ENCODE measurements around the gene R3HDM2.
"Not testable (repeated sequence)": the region's sequence is repeated elsewhere in the genome, so short reads cannot be mapped to it uniquely, and the experiment has no call there.

Gene R3HDM2

GRCh38 chr12:57377103-57377840 is 53.6 kb downstream of the R3HDM2 start:
- no peak for DNase-seq (ENCODE audit: low read depth)

DNA sequence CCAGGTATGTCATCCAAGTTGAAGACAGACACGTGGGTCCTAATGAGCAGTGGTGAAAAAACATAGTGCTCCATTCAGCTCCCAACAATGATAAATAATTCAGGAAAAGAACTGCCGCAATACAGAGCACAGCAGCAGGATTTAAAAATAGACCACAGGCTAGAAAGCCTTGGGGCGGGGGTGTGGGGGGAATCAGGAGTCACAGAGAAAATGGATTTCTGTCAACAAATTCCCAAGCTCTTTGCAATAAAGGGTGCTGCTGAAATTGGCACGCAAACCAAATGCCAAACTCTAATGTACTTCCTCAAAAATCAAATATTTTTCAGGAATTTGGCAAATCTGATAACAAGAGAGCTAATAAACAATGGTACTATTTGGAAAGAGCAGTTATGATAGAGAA is 58.6 kb downstream of the R3HDM2 start:
- no peak for DNase-seq (ENCODE audit: low read depth)

DNA sequence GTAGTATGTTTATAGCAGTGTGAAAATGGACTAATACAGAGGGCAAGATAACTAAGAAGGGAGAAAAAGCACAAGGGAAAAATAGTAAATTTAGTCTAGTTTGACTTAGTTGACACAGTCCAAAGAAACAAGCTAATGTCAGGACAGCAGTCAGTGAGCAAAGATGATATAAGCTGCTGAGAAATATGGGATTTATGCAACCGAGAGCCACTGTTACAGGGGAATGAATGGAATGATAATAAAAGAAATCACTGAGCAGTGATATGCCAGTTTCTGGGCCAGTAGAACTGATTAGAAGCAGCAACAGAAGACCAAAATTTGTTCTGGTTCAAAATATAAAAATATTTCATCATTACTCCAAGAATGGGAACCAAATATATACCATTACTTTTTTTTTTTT is 60.1 kb downstream of the R3HDM2 start:
- no peak for DNase-seq (ENCODE audit: low read depth)

GRCh38 chr12:57370072-57370471 is 60.8 kb downstream of the R3HDM2 start:
- no peak for DNase-seq (ENCODE audit: low read depth)

GRCh38 chr12:57369202-57369601 is 61.6 kb downstream of the R3HDM2 start:
- DNase-seq (ENCODE audit: low read depth): no peak

DNA sequence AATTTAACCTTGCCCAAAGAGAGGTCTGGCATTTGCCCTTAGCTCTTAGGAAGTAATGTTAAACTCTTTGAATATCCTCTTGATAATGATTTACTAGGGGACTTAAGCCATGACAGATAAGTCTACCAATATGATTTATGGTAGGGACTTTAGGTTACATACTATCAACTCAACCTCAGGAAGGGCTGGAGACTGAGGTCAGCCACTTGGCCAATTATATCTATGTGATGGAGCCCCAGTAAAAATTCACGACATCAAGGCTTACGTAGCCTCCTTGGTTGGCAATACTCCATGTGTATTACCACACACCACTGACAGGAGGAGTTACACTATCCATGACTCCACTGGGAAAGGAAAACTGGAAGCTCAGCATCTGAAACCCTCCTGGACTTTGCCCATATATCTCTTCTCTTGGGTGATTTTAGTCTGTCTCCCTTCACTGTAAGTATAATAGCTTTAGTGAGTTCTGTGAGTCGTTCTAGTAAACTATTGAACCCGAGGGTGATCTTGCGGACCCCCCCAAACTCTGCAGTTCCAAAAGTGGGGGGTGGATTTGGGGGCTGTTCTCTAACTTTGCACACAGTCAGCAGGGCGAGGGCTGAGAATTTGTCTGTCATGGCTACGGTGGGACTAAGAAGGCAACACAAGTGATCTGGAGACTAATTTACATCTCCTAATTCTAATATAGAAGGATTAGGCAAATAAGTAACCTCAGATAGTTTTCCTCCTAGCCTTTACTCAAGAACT is 62.3 kb downstream of the R3HDM2 start:
- DNase-seq (ENCODE audit: low read depth): no peak

DNA sequence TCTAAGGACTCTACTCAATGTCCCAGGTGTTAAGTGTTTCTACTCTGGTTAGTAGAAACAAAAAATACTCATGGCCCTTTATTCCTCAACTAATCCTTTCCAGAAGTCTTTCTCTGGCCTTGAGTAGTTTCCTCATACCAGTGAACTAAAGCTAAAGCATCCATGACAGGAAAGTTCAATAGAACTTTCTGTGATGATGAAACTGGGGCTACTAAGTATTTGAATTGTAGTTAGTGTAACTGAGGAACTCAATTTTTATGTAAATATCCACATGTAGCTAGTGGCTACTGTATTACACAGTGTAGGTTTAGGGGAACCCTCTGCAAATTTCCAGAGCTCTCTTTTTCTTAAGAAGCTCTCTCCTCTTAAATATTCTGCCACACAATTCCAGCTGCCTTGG is 63.7 kb downstream of the R3HDM2 start:
- no peak for DNase-seq (ENCODE audit: low read depth)

- DNase-seq (ENCODE audit: low read depth): no peak
Observed at GRCh38 chr12:57366315-57366714, 64.5 kb downstream of the R3HDM2 start.

GRCh38 chr12:57364156-57364555 is 66.7 kb downstream of the R3HDM2 start:
- not testable (repeated sequence) for DNase-seq (ENCODE audit: low read depth)

DNA sequence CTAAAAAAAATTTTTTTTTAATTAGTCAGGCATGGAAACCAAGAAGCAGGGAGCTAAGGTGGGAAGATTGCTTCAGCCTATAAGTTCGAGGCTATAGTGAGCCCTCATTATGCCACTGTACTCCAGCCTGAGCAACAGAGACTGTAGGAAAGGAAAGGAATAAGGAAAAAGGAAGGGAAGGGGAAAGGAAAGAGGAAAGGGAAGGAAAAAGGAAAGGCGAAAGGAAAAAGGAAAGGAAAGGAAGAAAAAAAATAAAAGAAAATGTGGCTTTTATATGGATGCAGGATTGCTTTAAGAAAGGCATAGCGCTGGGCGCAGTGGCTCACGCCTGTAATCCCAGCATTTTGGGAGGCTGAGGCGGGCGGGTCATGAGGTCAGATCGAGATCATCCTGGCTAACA is 70.4 kb downstream of the R3HDM2 start:
- DNase-seq (ENCODE audit: low read depth): no peak

DNA sequence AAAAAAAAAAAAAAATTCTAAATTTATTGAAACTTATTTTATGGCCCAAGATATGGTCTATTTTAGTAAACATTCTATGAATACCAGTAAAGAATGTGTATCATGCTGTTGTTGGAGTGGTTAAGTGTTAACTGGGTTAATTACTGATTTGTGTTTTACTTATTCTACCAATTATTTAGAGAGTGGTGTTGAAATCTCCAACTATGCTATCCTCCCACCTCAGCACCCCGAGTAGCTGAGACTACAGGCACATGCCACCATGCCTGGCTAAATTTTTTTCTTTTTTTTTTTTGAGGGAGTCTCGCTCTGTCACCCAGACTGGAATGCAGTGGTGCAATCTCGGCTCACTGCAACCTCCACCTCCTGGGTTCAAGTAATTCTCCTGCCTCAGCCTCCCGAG is 72.2 kb downstream of the R3HDM2 start:
- DNase-seq (ENCODE audit: low read depth): no peak

DNA sequence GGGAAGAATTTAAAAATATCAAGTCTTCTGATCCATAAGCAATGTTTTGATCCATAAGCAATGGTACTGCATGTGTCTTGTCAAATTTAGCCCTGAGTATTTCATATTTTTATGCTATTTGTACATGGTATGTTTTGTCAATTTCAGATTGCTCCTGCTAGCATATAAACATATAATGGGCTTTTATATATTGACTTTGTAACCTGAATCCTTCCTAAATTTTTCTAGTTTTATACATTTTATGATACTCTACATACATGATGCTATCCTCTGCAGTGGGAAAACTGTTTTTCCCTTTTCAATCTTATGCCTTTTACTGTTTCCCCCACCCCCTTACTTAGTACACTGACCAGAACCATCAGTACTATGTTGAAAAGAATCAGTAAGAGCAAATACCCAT is 75.1 kb downstream of the R3HDM2 start:
- no peak for DNase-seq (ENCODE audit: low read depth)

DNA sequence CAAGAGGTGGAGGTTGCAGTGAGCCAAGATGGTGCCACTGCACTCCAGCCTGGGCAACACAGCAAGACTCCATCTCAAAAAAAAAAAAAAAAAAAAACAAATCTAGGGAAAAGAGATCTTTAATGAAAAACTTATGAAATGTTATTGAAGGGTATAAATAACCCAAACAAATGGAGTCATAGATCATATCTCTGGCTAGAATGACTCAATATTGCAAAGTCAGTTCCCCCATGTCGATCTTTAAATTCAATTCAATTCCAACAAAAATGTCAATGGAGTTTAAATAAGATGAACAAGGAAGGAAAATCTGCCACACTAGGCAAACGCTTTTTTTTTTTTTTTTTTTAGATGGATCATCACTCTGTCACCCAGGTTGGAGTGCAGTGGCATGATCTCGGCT is 78.7 kb downstream of the R3HDM2 start:
- no peak for DNase-seq (ENCODE audit: low read depth)

DNA sequence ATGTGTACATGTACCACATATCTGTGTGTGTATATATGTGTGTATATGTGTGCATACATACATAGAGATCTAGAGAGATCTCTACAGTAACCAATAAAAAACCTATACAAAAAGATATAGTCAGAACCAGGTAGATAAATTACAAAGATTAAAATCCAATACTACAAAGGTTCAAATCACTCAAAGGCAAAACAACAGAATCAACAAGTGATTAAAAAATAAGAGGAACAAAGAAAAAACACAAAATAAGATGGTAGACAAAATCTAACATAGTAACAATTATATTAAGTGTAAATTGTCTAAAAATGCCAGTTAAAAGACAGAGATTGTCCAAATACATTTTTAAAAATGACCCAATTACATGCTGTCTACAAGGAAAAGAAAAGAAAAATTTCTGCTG is 83.6 kb downstream of the R3HDM2 start:
- no peak for DNase-seq (ENCODE audit: low read depth)

DNA sequence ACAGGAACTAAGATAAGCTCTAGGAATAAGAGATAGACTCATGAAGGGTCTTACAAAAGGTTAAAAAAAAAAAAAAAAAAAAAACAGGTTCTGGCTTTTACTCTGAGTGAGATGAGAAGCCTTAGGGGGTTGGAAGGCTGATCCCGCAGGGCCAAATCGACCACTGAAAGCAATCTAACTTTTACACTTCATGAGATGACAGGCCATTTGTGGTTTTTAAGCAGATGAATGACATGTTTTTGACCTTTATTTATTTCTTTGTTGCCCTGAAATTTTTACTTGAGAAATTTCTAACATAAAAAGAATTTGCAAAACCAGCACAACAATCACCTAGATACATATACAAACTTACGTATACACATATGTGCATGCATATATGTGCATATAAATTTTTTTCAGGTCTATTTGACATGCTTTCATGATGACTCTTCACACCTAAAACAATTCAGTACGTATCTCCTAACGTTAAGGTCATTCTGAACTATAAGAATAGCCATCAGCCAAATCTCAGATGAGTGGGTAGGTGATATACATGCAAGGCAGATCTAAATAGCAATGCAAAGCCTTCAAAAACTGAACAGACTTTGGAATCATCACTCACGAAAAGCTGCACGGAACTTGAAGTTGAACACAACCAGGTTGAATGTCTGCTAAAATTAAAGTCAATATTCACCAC is 87.0 kb downstream of the R3HDM2 start:
- no peak for DNase-seq (ENCODE audit: low read depth)

DNA sequence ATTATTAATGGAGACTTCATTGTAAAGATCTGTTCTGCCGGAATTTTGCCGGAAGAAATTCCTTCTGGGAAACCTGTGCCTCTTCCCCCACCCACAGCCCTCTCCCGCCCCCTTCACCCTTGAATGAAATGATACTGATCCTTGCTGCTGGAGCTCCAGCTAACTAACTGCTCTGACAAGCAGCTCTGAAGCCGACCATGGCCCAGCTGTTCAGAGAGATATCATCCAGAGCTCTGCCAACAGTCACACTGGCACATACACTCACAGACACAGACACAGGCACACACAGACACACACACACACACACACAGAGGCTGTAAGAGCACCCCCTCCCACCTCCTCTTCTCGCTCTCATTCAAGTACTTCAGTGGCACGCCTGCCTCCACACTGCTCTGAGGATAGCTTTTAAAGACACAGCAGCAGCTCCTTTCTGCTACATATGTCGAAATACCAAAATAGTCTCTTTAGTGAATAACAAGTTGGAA is 88.6 kb downstream of the R3HDM2 start:
- DNase-seq (ENCODE audit: low read depth): no peak

DNA sequence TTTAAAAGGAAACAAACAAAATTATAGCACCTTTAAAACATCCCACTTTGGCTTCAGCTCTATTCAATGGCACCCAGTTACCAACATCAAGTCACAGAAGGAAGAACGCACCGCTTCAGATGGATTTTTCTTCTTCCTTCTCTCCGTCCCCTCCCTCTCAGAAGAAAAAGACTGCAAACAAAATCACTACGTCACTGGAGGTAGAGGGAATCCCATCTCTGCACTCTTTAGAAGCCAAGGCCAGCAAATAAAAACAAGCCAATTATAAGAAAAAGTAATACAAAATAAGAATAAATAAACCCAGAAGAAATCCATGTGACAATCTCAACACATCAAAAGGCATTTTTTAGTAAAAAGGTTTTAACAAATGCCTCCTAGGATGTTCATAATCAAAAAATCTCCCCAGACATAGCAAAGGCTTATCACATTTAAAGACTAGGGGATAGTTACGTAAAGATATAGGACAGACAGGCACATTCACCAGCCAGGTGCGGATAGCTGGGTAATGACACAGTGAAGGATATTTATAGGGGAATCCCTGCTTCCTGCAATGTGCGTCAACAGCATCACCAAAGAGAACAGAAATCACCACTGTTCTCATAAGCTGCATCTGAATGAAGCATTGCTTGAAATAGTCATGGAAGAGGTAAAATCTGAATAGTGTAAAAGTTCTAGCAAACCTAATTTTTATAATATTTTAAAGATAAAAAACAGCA is 89.4 kb downstream of the R3HDM2 start:
- DNase-seq (ENCODE audit: low read depth): no peak

GRCh38 chr12:57340104-57340503 is 90.7 kb downstream of the R3HDM2 start:
- DNase-seq (ENCODE audit: low read depth): no peak

DNA sequence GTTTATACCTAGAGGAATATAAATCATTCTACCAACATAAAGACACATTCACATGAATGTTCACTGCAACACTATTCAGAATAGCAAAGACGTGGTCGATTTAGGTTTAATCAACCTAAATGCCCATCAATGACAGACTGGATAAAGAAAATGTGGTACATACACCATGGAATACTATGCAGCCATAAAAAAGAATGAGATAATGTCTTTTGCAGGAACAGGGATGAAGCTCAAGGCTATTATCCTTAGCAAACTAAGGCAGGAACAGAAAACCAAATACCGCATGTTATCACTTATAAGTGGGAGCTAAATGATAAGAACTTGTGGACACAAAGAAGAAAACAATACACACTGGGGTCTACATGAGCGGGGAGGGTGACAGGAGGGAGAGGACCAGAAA is 94.5 kb downstream of the R3HDM2 start:
- not testable (repeated sequence) for DNase-seq (ENCODE audit: low read depth)

- no peak for DNase-seq (ENCODE audit: low read depth)
Observed at GRCh38 chr12:57334219-57334618, 96.6 kb downstream of the R3HDM2 start.

GRCh38 chr12:57332646-57333312 is 98.1 kb downstream of the R3HDM2 start:
- no peak for DNase-seq (ENCODE audit: low read depth)

GRCh38 chr12:57330992-57331391 is 99.9 kb downstream of the R3HDM2 start:
- DNase-seq (ENCODE audit: low read depth): no peak

Data from activated T-cell treated with anti-CD3 and anti-CD28 coated beads for 48 hours (primary cell).